Epithelial cell of umbilical artery (primary cell): ENCODE data around the gene SAA2. TPM values are rescaled to one million over a fixed set of nuclear protein-coding genes. Genes with fewer than 3 reads are reported as not detected.

Experiments
- total RNA-seq: library from RNA; depleted of rRNA; stranded (reverse); fragments of >200 nt; gene quantifications from 2 replicates; pipeline ENCODE4 v1.2.3, GENCODE V29; 2014

Gene SAA2
- not detected in 2 replicates for total RNA-seq

DNA sequence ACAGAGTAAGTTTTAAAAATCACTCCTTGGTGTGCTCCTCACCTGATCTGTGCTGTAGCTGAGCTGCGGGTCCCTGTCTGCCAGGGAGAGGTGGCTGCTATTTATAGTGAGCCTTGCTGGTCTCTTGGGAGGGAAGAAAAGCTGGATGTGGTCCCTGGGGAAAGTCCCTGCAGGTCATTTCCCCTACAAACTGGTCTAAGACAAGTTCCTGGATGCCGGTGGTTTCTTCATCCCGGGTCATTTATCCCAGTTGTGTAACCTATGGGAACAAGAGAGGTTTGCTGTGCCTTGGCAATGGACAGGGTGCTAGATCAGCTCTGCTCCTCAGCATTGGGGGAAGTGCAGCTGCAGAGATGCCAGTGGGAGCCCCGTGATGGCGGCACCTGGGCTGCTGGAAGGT, at the start of gene SAA2:
TSS of gene SAA2 (minus strand) at position 108 of the 400 bp plus-strand sequence. CDS start 657 bp downstream, outside the sequence.

DNA sequence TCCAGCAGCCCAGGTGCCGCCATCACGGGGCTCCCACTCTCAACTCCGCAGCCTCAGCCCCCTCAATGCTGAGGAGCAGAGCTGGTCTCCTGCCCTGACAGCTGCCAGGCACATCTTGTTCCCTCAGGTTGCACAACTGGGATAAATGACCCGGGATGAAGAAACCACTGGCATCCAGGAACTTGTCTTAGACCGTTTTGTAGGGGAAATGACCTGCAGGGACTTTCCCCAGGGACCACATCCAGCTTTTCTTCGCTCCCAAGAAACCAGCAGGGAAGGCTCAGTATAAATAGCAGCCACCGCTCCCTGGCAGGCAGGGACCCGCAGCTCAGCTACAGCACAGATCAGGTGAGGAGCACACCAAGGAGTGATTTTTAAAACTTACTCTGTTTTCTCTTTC, 17.5 kb upstream of the SAA2 start, which contains the start of gene SAA1:
TSS of gene SAA1 (plus strand) at position 316 of the 400 bp plus-strand sequence. CDS start 624 bp downstream, outside the sequence.

GRCh38 chr11:18236664-18237356, 11.7 kb downstream of the SAA2 start, which contains the start of gene SAA4:
SAA4 (minus strand) TSS chr11:18236802; CDS start chr11:18235926, 876 bp downstream.

Other genes starting within 250 kb of the SAA2 start
- 23.4 TPM in 2 replicates for gene SERGEF, start 235.6 kb downstream of the SAA2 start, total RNA-seq
- not detected in 2 replicates for gene TPH1, start 202.4 kb downstream of the SAA2 start, total RNA-seq
- 26.3 and 34.0 TPM in 2 replicates for gene SAAL1, start 142.6 kb downstream of the SAA2 start, total RNA-seq
- gene MRGPRX3, start 116.1 kb downstream of the SAA2 start, total RNA-seq, result not detected in 2 replicates
- not detected in 2 replicates for gene MRGPRX4, start 75.8 kb downstream of the SAA2 start, total RNA-seq
- not detected in 2 replicates for gene SAA4, start 11.9 kb downstream of the SAA2 start, total RNA-seq
- gene SAA1, start 17.6 kb upstream of the SAA2 start, total RNA-seq, result not detected in 2 replicates
- gene HPS5, start 73.5 kb upstream of the SAA2 start, total RNA-seq, result 25.3 and 38.0 TPM in 2 replicates
- gene GTF2H1, start 73.9 kb upstream of the SAA2 start, total RNA-seq, result 58.5 and 64.0 TPM in 2 replicates
- 614 and 722 TPM in 2 replicates for gene LDHA, start 145.9 kb upstream of the SAA2 start, total RNA-seq
- 0.32 TPM in 1 of 2 replicates, not detected in the other for gene LDHC, start 163.7 kb upstream of the SAA2 start, total RNA-seq
- not detected in 2 replicates for gene LDHAL6A, start 207.2 kb upstream of the SAA2 start, total RNA-seq